ENCODE data around the gene FXYD6.

- TF ChIP-seq CTCF (conservative IDR thresholded peaks at IDR 0.05; ENCODE audit: low read length) (no peak), EZH2phosphoT487 (IDR thresholded peaks at IDR 0.05; ENCODE audit: borderline replicate concordance, low read depth, low read length) (no peak)
These were observed 4.0 kb downstream of the FXYD6 start for GRCh38 chr11:117872420-117872961.

All from OCI-LY7 (cell line).